ENCODE data around the gene STARD3. TPM values are rescaled to one million over a fixed set of nuclear protein-coding genes. Genes with fewer than 3 reads are reported as not detected.

STARD3 gene
- total RNA-seq, 2 experiments from 2014 or later, result 70.0 to 72.8 TPM

- Mint-ChIP-seq H3K36me3 (ENCODE audit: low read depth) (no peaks in the 10 kb centered on the region), H3K27me3 (peaks cover 28% of the 10 kb centered on the region), H3K4me1 (peaks cover 6% of the 10 kb centered on the region), H3K4me3 (no peak overlapping the region), H3K27ac (no peak overlapping the region), H3K9me3 (no peaks in the 10 kb centered on the region)
- POLR2A ChIA-PET, result interaction anchor here (0.8 kb wide), 1 partner anchor 15 kb away, joined by 3 read pairs; no protein-coding TSS in a partner anchor
- CTCF ChIA-PET, result interaction anchor here (0.8 to 3.0 kb wide), 8 partner anchors 7 to 100 kb away, joined by 3 to 14 read pairs (median 4); partner anchors contain the start of gene MIEN1
- no peak for DNase-seq
Measured at GRCh38 chr17:39669897-39670735, 33.2 kb downstream of the STARD3 start.

GRCh38 chr17:39670746-39671145 lies 33.8 kb downstream of the STARD3 start:
- DNase-seq, result no peak
- H3K9me3 Mint-ChIP-seq, result no peaks in the 10 kb centered on the region
- H3K4me3 Mint-ChIP-seq, result no peak overlapping the region
- H3K36me3 Mint-ChIP-seq (ENCODE audit: low read depth), result no peaks in the 10 kb centered on the region
- H3K4me1 Mint-ChIP-seq, result peaks cover 12% of the 10 kb centered on the region
- H3K27me3 Mint-ChIP-seq, result peaks cover 26% of the 10 kb centered on the region
- POLR2A ChIA-PET, result interaction anchor here (0.8 kb wide), 1 partner anchor 16 kb away, joined by 3 read pairs; no protein-coding TSS in a partner anchor
- CTCF ChIA-PET, result interaction anchor here (0.6 to 3.0 kb wide), 9 partner anchors 9 to 700 kb away, joined by 3 to 14 read pairs (median 3); partner anchors contain the start of gene MIEN1
- H3K27ac Mint-ChIP-seq, result no peak overlapping the region

- Mint-ChIP-seq H3K27ac (peak overlapping the region; percentile 39), H3K4me1 (peaks cover 23% of the 10 kb centered on the region), H3K4me3 (no peak overlapping the region), H3K36me3 (ENCODE audit: low read depth) (peaks cover 2% of the 10 kb centered on the region), H3K9me3 (no peaks in the 10 kb centered on the region), H3K27me3 (peaks cover 18% of the 10 kb centered on the region)
- CTCF ChIA-PET, result interaction anchor here (0.9 to 2.5 kb wide), 9 partner anchors 16 to 58 kb away, joined by 3 to 12 read pairs (median 4); partner anchors contain the start of genes MIEN1 and PGAP3
- DNase-seq, result no peak
- POLR2A ChIA-PET, result no interaction called here
Measured at GRCh38 chr17:39671651-39672521, 34.9 kb downstream of the STARD3 start.

- Mint-ChIP-seq H3K9me3 (no peaks in the 10 kb centered on the region), H3K36me3 (ENCODE audit: low read depth) (peaks cover 8% of the 10 kb centered on the region), H3K27ac (no peak overlapping the region), H3K4me1 (peaks cover 32% of the 10 kb centered on the region), H3K27me3 (peaks cover 16% of the 10 kb centered on the region), H3K4me3 (no peak overlapping the region)
- ChIA-PET CTCF (interaction anchor here (0.9 to 2.5 kb wide), 7 partner anchors 15 to 57 kb away, joined by 3 to 12 read pairs (median 4); partner anchors contain the start of genes MIEN1 and PGAP3), POLR2A (no interaction called here)
- DNase-seq, result no peak
Measured at GRCh38 chr17:39672522-39673334, 35.8 kb downstream of the STARD3 start.

- Mint-ChIP-seq H3K4me1 (peaks cover 38% of the 10 kb centered on the region), H3K27ac (no peak overlapping the region), H3K36me3 (ENCODE audit: low read depth) (peaks cover 14% of the 10 kb centered on the region), H3K9me3 (no peaks in the 10 kb centered on the region), H3K4me3 (no peak overlapping the region), H3K27me3 (peaks cover 12% of the 10 kb centered on the region)
- ChIA-PET POLR2A (no interaction called here), CTCF (interaction anchor here (1.2 to 1.7 kb wide), 2 partner anchors 39 to 52 kb away, joined by 3 read pairs; no protein-coding TSS in a partner anchor)
- no peak for DNase-seq
Measured at GRCh38 chr17:39673335-39674081, 36.6 kb downstream of the STARD3 start.

GRCh38 chr17:39674179-39674578 lies 37.2 kb downstream of the STARD3 start:
- Mint-ChIP-seq H3K4me3 (no peak overlapping the region), H3K4me1 (peaks cover 42% of the 10 kb centered on the region), H3K9me3 (no peaks in the 10 kb centered on the region), H3K36me3 (ENCODE audit: low read depth) (peaks cover 20% of the 10 kb centered on the region), H3K27ac (no peak overlapping the region), H3K27me3 (peaks cover 8% of the 10 kb centered on the region)
- CTCF ChIA-PET, result interaction anchor here (1.3 to 1.9 kb wide), 3 partner anchors 8 to 53 kb away, joined by 3 to 8 read pairs (median 3); partner anchors contain the start of gene TCAP
- POLR2A ChIA-PET, result no interaction called here
- DNase-seq, result no peak

- CTCF ChIA-PET, result interaction anchor here (0.6 to 2.2 kb wide), 7 partner anchors 9 to 304 kb away, joined by 3 to 13 read pairs (median 4); partner anchors contain the start of genes PGAP3 and TCAP
- POLR2A ChIA-PET, result interaction anchor here (1.1 kb wide), 1 partner anchor 30 kb away, joined by 4 read pairs; no protein-coding TSS in a partner anchor
- no peak overlapping the region for H3K27ac Mint-ChIP-seq
- H3K4me3 Mint-ChIP-seq, result no peak overlapping the region
- peaks cover 4% of the 10 kb centered on the region for H3K27me3 Mint-ChIP-seq
- H3K4me1 Mint-ChIP-seq, result peaks cover 49% of the 10 kb centered on the region
- no peaks in the 10 kb centered on the region for H3K9me3 Mint-ChIP-seq
- H3K36me3 Mint-ChIP-seq (ENCODE audit: low read depth), result peaks cover 26% of the 10 kb centered on the region
- DNase-seq, result no peak
Measured at GRCh38 chr17:39674702-39675389, 37.9 kb downstream of the STARD3 start.

- ChIA-PET CTCF (interaction anchor here (0.6 to 2.2 kb wide), 6 partner anchors 9 to 304 kb away, joined by 3 to 13 read pairs (median 6); partner anchors contain the start of genes PGAP3 and TCAP), POLR2A (interaction anchor here (1.1 kb wide), 1 partner anchor 31 kb away, joined by 4 read pairs; no protein-coding TSS in a partner anchor)
- Mint-ChIP-seq H3K36me3 (ENCODE audit: low read depth) (peaks cover 30% of the 10 kb centered on the region), H3K27ac (peak overlapping the region; percentile 86), H3K27me3 (peaks cover under 1% of the 10 kb centered on the region), H3K9me3 (no peaks in the 10 kb centered on the region), H3K4me3 (no peak overlapping the region), H3K4me1 (peaks cover 55% of the 10 kb centered on the region)
- DNase-seq, result no peak
Measured at GRCh38 chr17:39675390-39676082, 38.6 kb downstream of the STARD3 start.

GRCh38 chr17:39676198-39676819 lies 39.4 kb downstream of the STARD3 start:
- ChIA-PET CTCF (interaction anchor here (1.1 to 2.2 kb wide), 6 partner anchors 9 to 94 kb away, joined by 3 to 13 read pairs (median 6); partner anchors contain the start of genes PGAP3 and TCAP), POLR2A (no interaction called here)
- H3K4me3 Mint-ChIP-seq, result no peak overlapping the region
- peaks cover 34% of the 10 kb centered on the region for H3K36me3 Mint-ChIP-seq (ENCODE audit: low read depth)
- DNase-seq, result peak; percentile 70
- peak overlapping the region; percentile 86 for H3K27ac Mint-ChIP-seq
- peaks cover 61% of the 10 kb centered on the region for H3K4me1 Mint-ChIP-seq
- no peaks in the 10 kb centered on the region for H3K9me3 Mint-ChIP-seq
- H3K27me3 Mint-ChIP-seq, result no peaks in the 10 kb centered on the region

- Mint-ChIP-seq H3K4me1 (peaks cover 61% of the 10 kb centered on the region), H3K9me3 (no peaks in the 10 kb centered on the region), H3K36me3 (ENCODE audit: low read depth) (peaks cover 34% of the 10 kb centered on the region), H3K4me3 (no peak overlapping the region), H3K27ac (peak overlapping the region; percentile 86), H3K27me3 (no peaks in the 10 kb centered on the region)
- CTCF ChIA-PET, result interaction anchor here (1.2 to 2.2 kb wide), 4 partner anchors 8 to 55 kb away, joined by 3 to 10 read pairs (median 5); partner anchors contain the start of gene PNMT
- no peak for DNase-seq
- POLR2A ChIA-PET, result no interaction called here
Measured at GRCh38 chr17:39677072-39677471, 40.1 kb downstream of the STARD3 start.

All from activated CD4-positive, alpha-beta T cell treated with anti-CD3 and anti-CD28 coated beads, Interleukin-2, amount 10 ng/mL, durations not matched to agents 7 days and 5 days (primary cell).